SH-SY5Y (cell line): ENCODE data around the gene SLC24A4.

Experiments used
- GATA2 ChIP-seq: IDR thresholded peaks from 2 replicates; pipeline ENCODE4 v1.6.1; 2011; ENCODE audit warnings: mild to moderate bottlenecking, low read depth, low read length
- GATA3 ChIP-seq: IDR thresholded peaks from 2 replicates; pipeline ENCODE4 v1.6.1; 2011; ENCODE audit warnings: low read depth, mild to moderate bottlenecking, low read length, moderate library complexity

DNA sequence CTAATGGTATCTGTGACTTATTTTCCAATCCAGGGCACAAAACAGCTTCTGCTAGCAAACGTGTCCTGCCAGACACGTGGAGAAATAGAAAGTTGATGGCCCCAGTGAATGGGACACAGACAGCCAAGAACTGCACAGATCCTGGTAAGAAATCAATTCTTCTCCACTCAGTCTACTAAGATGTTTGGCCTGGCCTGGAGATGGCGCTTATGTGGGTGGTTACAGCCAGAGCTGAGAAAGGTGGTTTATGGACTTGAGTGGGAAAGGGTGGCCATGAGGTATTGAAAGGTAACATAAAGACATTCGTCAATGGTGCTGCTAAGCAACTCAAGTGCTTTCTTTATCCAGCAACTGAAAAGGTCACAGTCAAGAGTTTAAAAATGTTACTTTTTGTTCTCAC, 2.9 kb downstream of the SLC24A4 start:
- TF ChIP-seq GATA2 = no peak
- TF ChIP-seq GATA3 = no peak
